ENCODE results near the gene AQP4.

DNA sequence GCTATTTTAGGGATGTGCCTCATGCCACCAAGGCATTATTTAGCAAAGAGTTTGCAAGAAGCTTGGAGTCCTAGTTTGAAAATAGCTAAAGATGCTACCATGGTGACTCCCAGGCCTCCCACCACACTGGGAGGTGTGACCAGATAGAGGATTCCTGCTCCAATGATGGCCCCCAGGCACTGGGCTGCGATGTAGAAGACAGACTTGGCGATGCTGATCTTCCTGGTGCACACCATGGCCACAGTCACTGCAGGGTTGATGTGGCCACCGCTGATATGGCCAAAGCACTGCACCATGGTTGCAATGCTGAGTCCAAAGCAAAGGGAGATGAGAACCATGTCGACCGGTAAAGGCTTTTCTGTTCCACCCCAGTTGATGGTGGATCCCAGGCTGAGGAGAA is 3.4 kb downstream of the AQP4 start:
- TF ChIP-seq, protein P1, sequence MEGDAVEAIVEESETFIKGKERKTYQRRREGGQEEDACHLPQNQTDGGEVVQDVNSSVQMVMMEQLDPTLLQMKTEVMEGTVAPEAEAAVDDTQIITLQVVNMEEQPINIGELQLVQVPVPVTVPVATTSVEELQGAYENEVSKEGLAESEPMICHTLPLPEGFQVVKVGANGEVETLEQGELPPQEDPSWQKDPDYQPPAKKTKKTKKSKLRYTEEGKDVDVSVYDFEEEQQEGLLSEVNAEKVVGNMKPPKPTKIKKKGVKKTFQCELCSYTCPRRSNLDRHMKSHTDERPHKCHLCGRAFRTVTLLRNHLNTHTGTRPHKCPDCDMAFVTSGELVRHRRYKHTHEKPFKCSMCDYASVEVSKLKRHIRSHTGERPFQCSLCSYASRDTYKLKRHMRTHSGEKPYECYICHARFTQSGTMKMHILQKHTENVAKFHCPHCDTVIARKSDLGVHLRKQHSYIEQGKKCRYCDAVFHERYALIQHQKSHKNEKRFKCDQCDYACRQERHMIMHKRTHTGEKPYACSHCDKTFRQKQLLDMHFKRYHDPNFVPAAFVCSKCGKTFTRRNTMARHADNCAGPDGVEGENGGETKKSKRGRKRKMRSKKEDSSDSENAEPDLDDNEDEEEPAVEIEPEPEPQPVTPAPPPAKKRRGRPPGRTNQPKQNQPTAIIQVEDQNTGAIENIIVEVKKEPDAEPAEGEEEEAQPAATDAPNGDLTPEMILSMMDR (IDR thresholded peaks at IDR 0.05; ENCODE audit: poor library complexity) = no peak
- TF ChIP-seq EZH2 (IDR thresholded peaks at IDR 0.05; ENCODE audit: borderline replicate concordance) (no peak), EZH2phosphoT487 (IDR thresholded peaks at IDR 0.05; ENCODE audit: low read depth, severe bottlenecking, unreplicated experiment) (no peak)

Data from hepatocyte (in vitro differentiated cells).